ENCODE results near the gene KRTAP10-2. TPM values are rescaled to one million over a fixed set of nuclear protein-coding genes. Genes with fewer than 3 reads are reported as not detected.

Gene KRTAP10-2
- total and polyA plus RNA-seq, 11 donors, result not detected

- intact Hi-C loops (cut with DNase I), result no loop called here
- peaks cover 0 to 23% (median 0%) of the 10 kb centered on the region in 12 donors for H3K9me3 ChIP-seq
- H3K36me3 ChIP-seq, result no peaks in the 10 kb centered on the region
- H3K4me3 ChIP-seq, result no peak overlapping the region
- WGBS, 4 donors, result 69 to 83% (median 76%) methylated on average over 12 to 14 of the region's 14 CpGs
- peak in 1 of 4 donors; percentile 13 for ATAC-seq
- peaks cover 0 to 11% (median 0%) of the 10 kb centered on the region in 9 donors for H3K27me3 ChIP-seq
- DNase-seq, result no peak
- no peak for TF ChIP-seq CTCF (IDR thresholded peaks at IDR 0.05)
- no peak for TF ChIP-seq POLR2A (IDR thresholded peaks at IDR 0.05)
- H3K27ac ChIP-seq, result no peak overlapping the region
- H3K4me1 ChIP-seq, result no peaks in the 10 kb centered on the region
Measured at GRCh38 chr21:44539046-44539445, 12.3 kb downstream of the KRTAP10-2 start.

- Histone ChIP-seq H3K27ac (no peak overlapping the region), H3K27me3 (peaks cover 0 to 11% (median 0%) of the 10 kb centered on the region in 9 donors), H3K4me3 (no peak overlapping the region), H3K36me3 (no peaks in the 10 kb centered on the region), H3K9me3 (peaks cover 0 to 14% (median 0%) of the 10 kb centered on the region in 12 donors), H3K4me1 (no peaks in the 10 kb centered on the region)
- ATAC-seq (no peak), DNase-seq (no peak)
- WGBS, 4 donors, result 91 to 95% (median 93%) methylated on average over 28 to 33 of the region's 33 CpGs
- no peak for TF ChIP-seq POLR2A (IDR thresholded peaks at IDR 0.05)
- TF ChIP-seq CTCF (IDR thresholded peaks at IDR 0.05), result no peak
- intact Hi-C loops (cut with DNase I), result no loop called here
Measured at GRCh38 chr21:44537930-44538911, 13.1 kb downstream of the KRTAP10-2 start.

- Histone ChIP-seq H3K36me3 (no peaks in the 10 kb centered on the region), H3K4me1 (no peaks in the 10 kb centered on the region), H3K27ac (no peak overlapping the region), H3K27me3 (peaks cover 0 to 10% (median 0%) of the 10 kb centered on the region in 9 donors), H3K4me3 (no peak overlapping the region), H3K9me3 (no peaks in the 10 kb centered on the region)
- no peak for TF ChIP-seq POLR2A (IDR thresholded peaks at IDR 0.05)
- no peak for TF ChIP-seq CTCF (IDR thresholded peaks at IDR 0.05)
- DNase-seq (no peak), ATAC-seq (no peak)
- intact Hi-C loops (cut with DNase I), result no loop called here
- WGBS, 4 donors, result 51 to 65% (median 57%) methylated on average over 7 of the region's 7 CpGs
Measured at GRCh38 chr21:44535963-44536362, 15.3 kb downstream of the KRTAP10-2 start.

GRCh38 chr21:44534688-44535087 is 16.6 kb downstream of the KRTAP10-2 start:
- TF ChIP-seq POLR2A (IDR thresholded peaks at IDR 0.05), result no peak
- TF ChIP-seq CTCF (IDR thresholded peaks at IDR 0.05), result no peak
- intact Hi-C loops (cut with DNase I), result no loop called here
- ATAC-seq, result no peak
- Histone ChIP-seq H3K4me1 (no peaks in the 10 kb centered on the region), H3K27ac (no peak overlapping the region), H3K4me3 (no peak overlapping the region), H3K36me3 (no peaks in the 10 kb centered on the region), H3K27me3 (peaks cover 0 to 13% (median 0%) of the 10 kb centered on the region in 9 donors), H3K9me3 (no peaks in the 10 kb centered on the region)
- WGBS, 4 donors, result 94 to 96% (median 95%) methylated on average over 6 of the region's 6 CpGs
- DNase-seq, result no peak

Measured in heart left ventricle (tissue), 16 donors.